Progenitor cell of endocrine pancreas (in vitro differentiated cells): ENCODE results near the gene HSPB6. TPM values are rescaled to one million over a fixed set of nuclear protein-coding genes. Genes with fewer than 3 reads are reported as not detected.

Experiments
- DNase-seq: peaks from one replicate; pipeline ENCODE4 v3.0.0; 2021; ENCODE audit warnings: low spot score; ENCODE audit not compliant: unreplicated experiment
- H3K27ac Mint-ChIP-seq: 2 replicates; pipeline ENCODE4 v1.8.0; 2021; ENCODE audit warnings: mild to moderate bottlenecking, moderate library complexity, mixed read lengths
- H3K27me3 Mint-ChIP-seq: 2 replicates; pipeline ENCODE4 v1.8.0; 2021; ENCODE audit warnings: mixed read lengths
- H3K36me3 Mint-ChIP-seq: 2 replicates; pipeline ENCODE4 v1.8.0; 2022; ENCODE audit warnings: mixed read lengths; ENCODE audit not compliant: insufficient read depth
- H3K4me1 Mint-ChIP-seq: 2 replicates; pipeline ENCODE4 v1.8.0; 2021; ENCODE audit warnings: low read depth, mixed read lengths
- H3K4me3 Mint-ChIP-seq: 2 replicates; pipeline ENCODE4 v1.8.0; 2021; ENCODE audit warnings: low read depth, mild to moderate bottlenecking, moderate library complexity, mixed read lengths
- H3K9me3 Mint-ChIP-seq: 2 replicates; pipeline ENCODE4 v1.8.0; 2021; ENCODE audit warnings: low read depth, mixed read lengths
- total RNA-seq: library from RNA; stranded (reverse); gene quantifications from 2 replicates; pipeline ENCODE4 v1.2.1, GENCODE V29; 2021
- TF ChIP-seq, protein P1 (sequence below): fragments of 200-600 bp; sonication (generic); IDR thresholded peaks from one replicate; pipeline ENCODE4 v1.5.0; 2021; ENCODE audit warnings: antibody characterized with exemption, mild to moderate bottlenecking; ENCODE audit not compliant: unreplicated experiment

The HSPB6 gene
- total RNA-seq, 1 donor from 2014 or later: not detected

DNA sequence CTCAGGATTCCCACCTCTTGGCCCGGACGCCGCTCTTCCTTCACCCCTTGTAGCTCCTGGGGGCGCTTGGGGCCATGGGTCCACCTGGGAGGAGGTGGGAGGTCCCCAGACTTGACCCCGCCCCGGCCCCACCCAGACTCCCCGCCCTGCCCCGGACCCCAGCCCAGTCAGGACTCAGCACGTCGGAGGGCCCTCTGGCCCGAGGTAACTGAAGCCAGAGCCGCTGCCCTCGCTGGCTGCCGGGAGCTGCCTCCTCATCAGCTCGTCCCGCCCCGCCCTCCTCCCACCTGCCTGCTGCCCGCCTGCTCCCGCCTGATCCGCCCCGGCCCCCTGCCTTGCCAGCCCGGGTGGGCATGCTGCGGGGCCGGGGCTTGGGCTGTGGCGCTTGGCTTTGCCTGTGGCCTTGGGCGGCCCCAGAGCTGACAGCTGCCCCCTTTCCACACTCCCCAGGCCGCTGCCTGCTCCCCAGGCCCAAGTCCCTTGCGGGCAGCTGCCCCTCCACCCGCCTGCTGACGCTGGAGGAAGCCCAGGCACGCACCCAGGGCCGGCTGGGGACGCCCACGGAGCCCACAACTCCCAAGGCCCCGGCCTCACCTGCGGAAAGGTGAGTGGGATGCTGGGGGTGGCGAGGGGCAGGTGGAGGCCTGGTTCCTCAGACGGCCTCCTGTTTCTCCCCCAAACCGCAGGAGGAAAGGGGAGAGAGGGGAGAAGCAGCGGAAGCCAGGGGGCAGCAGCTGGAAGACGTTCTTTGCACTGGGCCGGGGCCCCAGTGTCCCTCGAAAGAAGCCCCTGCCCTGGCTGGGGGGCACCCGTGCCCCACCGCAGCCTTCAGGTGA, 27.9 kb upstream of the HSPB6 start:
- Mint-ChIP-seq H3K27me3 (peaks cover 26% of the 10 kb centered on the region), H3K4me1 (peaks cover 5% of the 10 kb centered on the region), H3K4me3 (no peak overlapping the region), H3K36me3 (peaks cover 18% of the 10 kb centered on the region), H3K9me3 (no peaks in the 10 kb centered on the region), H3K27ac (no peak overlapping the region)
- TF ChIP-seq, protein P1, sequence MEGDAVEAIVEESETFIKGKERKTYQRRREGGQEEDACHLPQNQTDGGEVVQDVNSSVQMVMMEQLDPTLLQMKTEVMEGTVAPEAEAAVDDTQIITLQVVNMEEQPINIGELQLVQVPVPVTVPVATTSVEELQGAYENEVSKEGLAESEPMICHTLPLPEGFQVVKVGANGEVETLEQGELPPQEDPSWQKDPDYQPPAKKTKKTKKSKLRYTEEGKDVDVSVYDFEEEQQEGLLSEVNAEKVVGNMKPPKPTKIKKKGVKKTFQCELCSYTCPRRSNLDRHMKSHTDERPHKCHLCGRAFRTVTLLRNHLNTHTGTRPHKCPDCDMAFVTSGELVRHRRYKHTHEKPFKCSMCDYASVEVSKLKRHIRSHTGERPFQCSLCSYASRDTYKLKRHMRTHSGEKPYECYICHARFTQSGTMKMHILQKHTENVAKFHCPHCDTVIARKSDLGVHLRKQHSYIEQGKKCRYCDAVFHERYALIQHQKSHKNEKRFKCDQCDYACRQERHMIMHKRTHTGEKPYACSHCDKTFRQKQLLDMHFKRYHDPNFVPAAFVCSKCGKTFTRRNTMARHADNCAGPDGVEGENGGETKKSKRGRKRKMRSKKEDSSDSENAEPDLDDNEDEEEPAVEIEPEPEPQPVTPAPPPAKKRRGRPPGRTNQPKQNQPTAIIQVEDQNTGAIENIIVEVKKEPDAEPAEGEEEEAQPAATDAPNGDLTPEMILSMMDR: no peak
- DNase-seq: no peak

DNA sequence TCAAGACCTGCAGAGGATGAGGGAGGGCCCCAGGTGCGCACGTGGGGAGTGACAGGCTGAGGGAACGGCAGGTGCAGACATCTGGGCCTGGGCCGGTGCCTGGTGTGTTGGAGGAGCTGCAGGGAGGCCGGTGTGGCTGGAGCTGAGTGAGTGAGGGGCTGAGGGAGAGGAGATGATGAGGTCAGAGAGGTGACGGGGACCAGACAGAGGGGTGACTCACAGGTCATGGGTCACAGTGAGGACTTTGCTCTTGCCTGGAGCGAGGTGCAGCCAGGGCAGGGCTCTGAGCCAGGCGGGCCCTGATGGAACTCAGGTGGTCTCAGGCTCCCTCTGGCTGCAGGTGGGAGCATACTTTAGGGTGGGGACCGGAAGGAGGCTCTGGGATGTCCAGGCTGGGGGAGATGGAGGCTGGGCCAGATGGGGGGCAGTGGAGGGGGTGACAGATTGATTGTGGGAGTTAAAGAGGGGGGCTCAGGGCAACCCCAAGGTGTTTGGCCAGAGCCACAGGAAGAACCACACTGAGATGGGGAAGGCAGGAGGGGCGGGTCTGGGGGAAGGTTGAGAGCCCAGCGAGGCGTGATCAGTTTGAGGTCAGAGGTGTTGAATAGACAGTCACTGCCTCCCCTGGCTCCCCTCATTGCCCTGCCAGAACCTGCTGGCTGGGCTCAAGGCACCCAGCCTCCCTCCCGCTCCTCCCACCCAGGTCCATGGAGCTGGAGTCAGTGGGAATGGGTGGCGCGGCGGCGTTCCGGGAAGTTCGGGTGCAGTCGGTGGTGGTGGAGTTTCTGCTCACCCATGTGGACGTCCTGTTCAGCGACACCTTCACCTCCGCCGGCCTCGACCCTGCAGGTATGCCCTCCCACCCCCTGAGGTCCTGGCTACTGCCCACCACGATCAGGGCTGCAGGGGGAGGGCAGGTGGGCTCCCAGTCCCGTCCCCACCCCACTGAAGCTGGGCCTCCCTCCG, 26.9 kb upstream of the HSPB6 start:
- Mint-ChIP-seq H3K27ac (no peak overlapping the region), H3K36me3 (peaks cover 19% of the 10 kb centered on the region), H3K27me3 (peaks cover 26% of the 10 kb centered on the region), H3K4me3 (no peak overlapping the region), H3K9me3 (no peaks in the 10 kb centered on the region), H3K4me1 (peaks cover 5% of the 10 kb centered on the region)
- no peak for DNase-seq
- TF ChIP-seq, protein P1: no peak

DNA sequence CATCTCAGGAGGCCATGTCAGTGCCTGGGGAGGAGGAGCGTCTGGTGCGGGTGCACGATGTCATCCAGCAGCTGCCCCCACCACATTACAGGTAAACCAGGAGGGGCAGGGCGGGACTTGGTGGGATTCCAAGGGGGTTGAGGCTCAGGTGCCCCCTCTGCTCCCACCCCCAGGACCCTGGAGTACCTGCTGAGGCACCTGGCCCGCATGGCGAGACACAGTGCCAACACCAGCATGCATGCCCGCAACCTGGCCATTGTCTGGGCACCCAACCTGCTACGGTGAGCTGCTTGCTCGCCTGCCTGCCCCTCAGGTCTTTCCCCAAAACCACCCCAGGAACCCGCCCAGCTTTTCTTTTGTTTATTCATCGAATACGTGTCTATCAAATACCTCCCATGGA, 25.8 kb upstream of the HSPB6 start:
- Mint-ChIP-seq H3K27ac (no peak overlapping the region), H3K9me3 (no peaks in the 10 kb centered on the region), H3K27me3 (peaks cover 31% of the 10 kb centered on the region), H3K4me3 (no peak overlapping the region), H3K4me1 (peaks cover 5% of the 10 kb centered on the region), H3K36me3 (peaks cover 19% of the 10 kb centered on the region)
- TF ChIP-seq, protein P1: no peak
- DNase-seq: no peak

DNA sequence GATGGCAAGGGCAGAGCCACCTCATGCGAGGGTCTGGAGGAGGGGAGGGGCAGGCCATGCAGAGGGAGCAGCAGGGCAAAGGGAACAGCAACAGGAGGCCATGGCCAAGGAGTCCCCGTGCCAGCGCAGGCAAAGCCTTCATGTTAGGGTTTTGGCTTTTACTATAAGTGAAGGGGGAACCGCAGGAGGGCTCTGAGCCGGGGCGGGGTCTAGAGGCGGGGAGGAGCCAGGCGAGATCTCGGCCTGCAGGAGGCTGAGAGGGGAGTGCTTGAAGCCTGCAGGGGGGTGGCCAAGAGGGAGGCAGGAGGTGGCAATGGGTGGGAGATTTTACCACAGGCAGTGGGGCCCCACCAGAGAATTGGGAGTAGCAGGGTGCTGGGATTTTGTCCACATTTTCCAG, 24.8 kb upstream of the HSPB6 start:
- TF ChIP-seq, protein P1: no peak
- DNase-seq: no peak
- H3K36me3 Mint-ChIP-seq: peaks cover 19% of the 10 kb centered on the region

DNA sequence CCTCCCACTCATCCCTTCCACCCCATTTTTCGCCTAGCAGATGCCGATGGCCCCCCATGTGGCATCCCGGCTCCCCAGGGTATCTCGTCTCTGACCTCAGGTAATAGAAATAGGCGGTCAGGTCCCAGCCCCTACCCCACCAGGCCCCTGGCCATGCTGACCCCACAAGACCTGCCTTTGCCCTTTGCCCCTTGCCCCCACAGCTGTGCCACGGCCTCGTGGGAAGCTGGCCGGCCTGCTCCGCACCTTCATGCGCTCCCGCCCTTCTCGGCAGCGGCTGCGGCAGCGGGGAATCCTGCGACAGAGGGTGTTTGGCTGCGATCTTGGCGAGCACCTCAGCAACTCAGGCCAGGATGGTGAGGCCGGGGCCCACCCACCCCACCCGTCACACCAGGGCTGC, 23.9 kb upstream of the HSPB6 start:
- no peaks in the 10 kb centered on the region for H3K9me3 Mint-ChIP-seq
- H3K27ac Mint-ChIP-seq: no peak overlapping the region
- peaks cover 10% of the 10 kb centered on the region for H3K4me1 Mint-ChIP-seq

More for the DNA sequence above, 24.8 kb upstream of the HSPB6 start:
- no peak overlapping the region for H3K27ac Mint-ChIP-seq
- H3K4me3 Mint-ChIP-seq: no peak overlapping the region
- H3K27me3 Mint-ChIP-seq: peaks cover 37% of the 10 kb centered on the region
- H3K9me3 Mint-ChIP-seq: no peaks in the 10 kb centered on the region
- H3K4me1 Mint-ChIP-seq: peaks cover 8% of the 10 kb centered on the region

More for the DNA sequence above, 23.9 kb upstream of the HSPB6 start:
- DNase-seq: no peak
- H3K36me3 Mint-ChIP-seq: peaks cover 17% of the 10 kb centered on the region
- H3K4me3 Mint-ChIP-seq: no peak overlapping the region
- TF ChIP-seq, protein P1: no peak
- H3K27me3 Mint-ChIP-seq: peaks cover 37% of the 10 kb centered on the region
